Stimulated activated naive CD8-positive, alpha-beta T cell treated with anti-CD3 and anti-CD28 coated beads, Interleukin-15, Interleukin-2, amounts not matched to agents 100 ng/mL and 50 ng/mL, for 24 hours (primary cell): Measurements from ENCODE around the gene TNRC18.
"Not testable (repeated sequence)": the region's sequence is repeated elsewhere in the genome, so short reads cannot be mapped to it uniquely, and the experiment has no call there.

Experiments
- H3K27ac Mint-ChIP-seq: one replicate; pipeline ENCODE4 v1.8.0; 2021; ENCODE audit warnings: mild to moderate bottlenecking, mixed read lengths
- H3K27me3 Mint-ChIP-seq: one replicate; pipeline ENCODE4 v1.8.0; 2021; ENCODE audit warnings: mixed read lengths
- H3K36me3 Mint-ChIP-seq: one replicate; pipeline ENCODE4 v1.8.0; 2021; ENCODE audit warnings: low read depth, mixed read lengths
- H3K4me1 Mint-ChIP-seq: one replicate; pipeline ENCODE4 v1.8.0; 2021; ENCODE audit warnings: low read depth, mixed read lengths
- H3K4me3 Mint-ChIP-seq: one replicate; pipeline ENCODE4 v1.8.0; 2021; ENCODE audit warnings: mild to moderate bottlenecking, mixed read lengths
- H3K9me3 Mint-ChIP-seq: one replicate; pipeline ENCODE4 v1.8.0; 2021; ENCODE audit warnings: mixed read lengths

The TNRC18 gene

DNA sequence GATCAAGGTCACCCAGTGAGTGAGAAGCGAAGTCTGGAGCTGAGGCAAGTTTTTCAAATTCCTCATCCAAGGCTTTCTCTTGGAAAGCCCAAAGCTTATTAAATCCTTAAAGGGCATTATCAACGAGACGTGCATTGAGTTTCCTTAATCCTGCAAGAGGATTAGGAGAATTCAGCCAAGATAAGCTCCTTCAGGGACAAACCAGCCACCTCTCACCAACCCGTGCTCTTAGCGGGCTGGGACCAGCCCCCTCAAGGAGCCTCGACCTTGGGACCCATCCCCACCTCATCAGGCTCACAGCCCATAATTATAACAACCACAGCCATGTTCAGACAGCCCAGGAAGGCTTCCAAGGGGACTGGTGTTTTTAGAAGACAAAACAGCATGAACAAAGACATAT is 152.8 kb downstream of the TNRC18 start:
- Mint-ChIP-seq H3K27me3 (peaks cover 12% of the 10 kb centered on the region), H3K27ac (no peak overlapping the region), H3K4me1 (no peaks in the 10 kb centered on the region), H3K9me3 (no peaks in the 10 kb centered on the region), H3K4me3 (no peak overlapping the region), H3K36me3 (no peaks in the 10 kb centered on the region)

DNA sequence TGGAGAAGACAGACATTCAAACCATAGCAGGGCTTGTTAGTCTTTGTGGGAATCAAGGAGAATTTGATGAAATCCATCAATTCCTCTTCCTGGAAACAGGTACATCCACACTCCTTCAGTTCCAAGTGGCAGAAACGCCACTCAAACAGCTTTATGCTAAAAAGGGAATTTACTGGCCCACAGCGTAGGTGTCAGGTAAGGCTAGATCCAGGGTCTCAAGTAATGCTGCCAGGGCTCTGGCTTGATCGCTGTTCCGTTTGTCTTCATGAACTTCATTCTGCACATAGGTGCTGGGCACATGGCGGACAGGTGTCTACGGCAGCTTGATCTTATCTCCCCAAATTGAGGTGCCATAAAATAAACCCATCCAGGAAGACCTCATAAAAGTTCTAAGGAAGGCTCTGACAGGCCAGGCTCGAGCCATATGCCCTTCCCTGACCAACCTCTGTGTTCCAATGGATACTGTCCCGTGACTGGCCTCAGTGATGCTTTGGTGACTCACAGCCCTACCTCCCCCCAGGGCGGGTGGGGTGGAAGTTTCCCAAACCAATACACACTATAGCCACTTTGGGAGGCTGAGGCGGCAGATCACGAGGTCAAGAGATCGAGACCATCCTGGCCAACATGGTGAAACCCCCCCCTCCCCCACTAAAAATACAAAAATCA is 153.5 kb downstream of the TNRC18 start:
- H3K27ac Mint-ChIP-seq, H3K4me1 Mint-ChIP-seq, H3K36me3 Mint-ChIP-seq, H3K4me3 Mint-ChIP-seq, H3K9me3 Mint-ChIP-seq: not testable (repeated sequence)
- peaks cover 12% of the 10 kb centered on the region for H3K27me3 Mint-ChIP-seq

GRCh38 chr7:5267829-5268228 is 155.8 kb downstream of the TNRC18 start:
- H3K36me3 Mint-ChIP-seq, H3K4me1 Mint-ChIP-seq, H3K4me3 Mint-ChIP-seq, H3K9me3 Mint-ChIP-seq, H3K27ac Mint-ChIP-seq: not testable (repeated sequence)
- H3K27me3 Mint-ChIP-seq: peaks cover 12% of the 10 kb centered on the region

DNA sequence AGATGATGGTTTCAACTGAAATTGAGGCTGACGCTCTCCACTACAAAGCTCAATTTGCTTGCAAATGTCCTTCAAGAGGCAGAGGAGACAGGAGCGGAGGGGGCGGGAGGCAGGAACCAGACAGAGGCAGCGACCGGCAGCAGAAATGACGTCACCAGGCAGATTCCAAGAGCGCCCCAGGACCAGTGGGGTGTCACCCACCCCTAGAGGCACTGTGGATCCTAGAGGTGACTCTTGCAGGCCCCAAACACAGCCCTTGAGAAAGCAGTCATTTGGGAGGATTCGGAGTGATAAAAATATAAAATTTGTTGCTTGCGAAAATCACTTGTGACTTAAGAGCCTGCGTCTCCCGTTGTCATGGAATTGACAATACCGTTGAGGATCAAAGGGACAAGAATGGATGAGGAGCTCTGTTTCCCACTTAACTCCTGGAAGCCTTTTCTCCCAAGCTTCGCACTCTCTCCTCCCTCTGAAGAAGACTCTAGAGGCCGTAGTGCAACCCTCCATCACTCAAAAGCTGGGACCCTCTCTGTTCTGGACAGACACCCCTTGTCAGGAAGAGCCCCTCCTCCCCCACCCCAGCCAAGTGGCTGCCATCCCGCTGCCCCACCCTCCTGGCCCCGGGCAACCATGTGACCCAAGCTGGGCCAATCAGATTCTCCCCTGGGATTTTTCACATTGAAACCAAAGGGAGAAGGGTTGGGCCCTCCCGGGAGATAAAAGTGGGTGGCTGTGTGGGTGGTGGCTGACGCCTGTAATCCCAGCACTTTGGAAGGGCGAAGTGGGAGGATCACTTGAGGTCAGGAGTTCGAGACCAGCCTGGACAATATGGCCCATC is 157.2 kb downstream of the TNRC18 start:
- Mint-ChIP-seq H3K27me3 (peaks cover 9% of the 10 kb centered on the region), H3K4me1 (no peaks in the 10 kb centered on the region), H3K4me3 (no peak overlapping the region), H3K9me3 (no peaks in the 10 kb centered on the region), H3K27ac (no peak overlapping the region), H3K36me3 (no peaks in the 10 kb centered on the region)

GRCh38 chr7:5265320-5266190 is 158.1 kb downstream of the TNRC18 start:
- Mint-ChIP-seq H3K4me3 (no peak overlapping the region), H3K27ac (no peak overlapping the region), H3K36me3 (no peaks in the 10 kb centered on the region), H3K27me3 (peaks cover 9% of the 10 kb centered on the region), H3K4me1 (no peaks in the 10 kb centered on the region), H3K9me3 (no peaks in the 10 kb centered on the region)

DNA sequence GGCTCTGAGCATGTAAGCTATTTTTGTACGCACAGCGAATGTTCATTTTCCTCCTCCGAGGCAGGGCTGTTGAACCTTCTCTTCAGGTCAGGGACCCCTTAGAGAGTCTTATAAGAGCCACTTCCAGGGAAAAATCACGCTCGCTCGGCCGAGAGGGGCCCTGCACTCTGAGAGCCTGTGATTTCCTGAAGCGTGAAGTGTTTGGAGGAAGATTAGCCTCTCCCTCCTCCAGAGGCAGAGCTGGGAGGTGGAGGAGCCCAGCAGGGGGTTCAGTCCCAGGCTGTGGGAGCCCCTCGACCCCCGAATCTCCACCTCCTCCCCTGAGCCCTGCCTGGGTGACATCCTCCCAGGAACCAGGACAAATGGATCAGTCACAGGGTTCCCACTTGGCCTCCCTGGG is 160.6 kb downstream of the TNRC18 start:
- H3K27ac Mint-ChIP-seq, H3K27me3 Mint-ChIP-seq, H3K4me1 Mint-ChIP-seq, H3K9me3 Mint-ChIP-seq, H3K36me3 Mint-ChIP-seq, H3K4me3 Mint-ChIP-seq: not testable (repeated sequence)

DNA sequence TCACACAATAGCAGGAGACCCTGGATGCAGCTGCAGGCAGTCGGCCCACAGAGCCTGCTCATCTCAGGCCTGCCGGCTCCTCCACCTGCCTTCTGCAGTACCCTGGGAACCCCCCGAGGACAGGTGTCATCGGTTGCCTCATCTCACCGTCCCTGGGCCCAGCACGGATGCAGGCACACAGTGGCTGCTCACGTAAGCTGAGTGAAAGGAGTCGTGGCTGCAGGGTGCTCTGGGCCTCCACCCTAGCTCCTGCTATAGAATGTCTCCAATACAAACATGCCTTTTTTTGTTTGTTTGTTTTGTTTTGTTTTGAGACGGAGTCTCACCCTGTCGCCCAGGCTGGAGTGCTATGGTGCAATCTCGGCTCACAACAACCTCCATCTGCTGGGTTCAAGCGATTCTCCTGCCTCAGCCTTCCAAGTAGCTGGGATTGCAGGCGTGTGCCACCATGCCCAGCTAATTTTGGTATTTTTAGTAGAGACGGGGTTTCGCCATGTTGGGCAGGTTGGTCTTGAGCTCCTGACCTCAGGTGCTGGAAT is 163.0 kb downstream of the TNRC18 start:
- H3K27me3 Mint-ChIP-seq, H3K36me3 Mint-ChIP-seq, H3K4me3 Mint-ChIP-seq, H3K27ac Mint-ChIP-seq, H3K4me1 Mint-ChIP-seq, H3K9me3 Mint-ChIP-seq: not testable (repeated sequence)
